Choroid plexus epithelial cell (primary cell): Measurements from ENCODE around the gene STARD8.
"Not testable (repeated sequence)": the region's sequence is repeated elsewhere in the genome, so short reads cannot be mapped to it uniquely, and the experiment has no call there.

Source experiments
- DNase-seq: peaks from one replicate; pipeline ENCODE4 v3.0.0-alpha.2; 2010; ENCODE audit warnings: low read depth
- H3K4me3 ChIP-seq: 2 replicates; pipeline ENCODE4 v1.5.1; 2011; ENCODE audit warnings: low read depth, mild to moderate bottlenecking, control low read depth, low read length, moderate library complexity
- TF ChIP-seq, protein P1 (sequence below): conservative IDR thresholded peaks from 2 replicates; pipeline ENCODE4 v1.5.1; 2011; ENCODE audit warnings: low read depth, mild to moderate bottlenecking, control low read depth, inconsistent platforms, low read length, moderate library complexity

The STARD8 gene

DNA sequence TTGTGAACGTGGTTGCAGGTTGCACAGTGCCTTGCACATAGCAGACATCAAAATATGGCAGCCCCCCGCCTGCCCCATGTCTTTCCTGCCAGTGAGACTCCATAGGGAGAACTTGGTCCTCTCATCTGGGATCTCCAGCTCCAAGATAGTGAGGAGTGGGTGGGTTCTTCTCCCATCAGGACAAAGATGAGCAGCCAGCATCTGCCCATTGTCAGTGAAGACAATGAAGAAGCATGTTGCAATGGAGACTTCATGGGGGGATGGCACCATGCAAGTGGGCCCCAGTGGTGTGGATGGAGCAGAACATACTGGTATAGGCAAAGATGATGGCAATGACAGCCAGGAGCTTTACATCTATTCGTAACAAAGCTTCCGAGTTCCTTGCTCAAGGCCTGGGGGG lies 80.2 kb downstream of the STARD8 start:
- TF ChIP-seq, protein P1, sequence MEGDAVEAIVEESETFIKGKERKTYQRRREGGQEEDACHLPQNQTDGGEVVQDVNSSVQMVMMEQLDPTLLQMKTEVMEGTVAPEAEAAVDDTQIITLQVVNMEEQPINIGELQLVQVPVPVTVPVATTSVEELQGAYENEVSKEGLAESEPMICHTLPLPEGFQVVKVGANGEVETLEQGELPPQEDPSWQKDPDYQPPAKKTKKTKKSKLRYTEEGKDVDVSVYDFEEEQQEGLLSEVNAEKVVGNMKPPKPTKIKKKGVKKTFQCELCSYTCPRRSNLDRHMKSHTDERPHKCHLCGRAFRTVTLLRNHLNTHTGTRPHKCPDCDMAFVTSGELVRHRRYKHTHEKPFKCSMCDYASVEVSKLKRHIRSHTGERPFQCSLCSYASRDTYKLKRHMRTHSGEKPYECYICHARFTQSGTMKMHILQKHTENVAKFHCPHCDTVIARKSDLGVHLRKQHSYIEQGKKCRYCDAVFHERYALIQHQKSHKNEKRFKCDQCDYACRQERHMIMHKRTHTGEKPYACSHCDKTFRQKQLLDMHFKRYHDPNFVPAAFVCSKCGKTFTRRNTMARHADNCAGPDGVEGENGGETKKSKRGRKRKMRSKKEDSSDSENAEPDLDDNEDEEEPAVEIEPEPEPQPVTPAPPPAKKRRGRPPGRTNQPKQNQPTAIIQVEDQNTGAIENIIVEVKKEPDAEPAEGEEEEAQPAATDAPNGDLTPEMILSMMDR = no peak
- no peak overlapping the region for H3K4me3 ChIP-seq
- DNase-seq = no peak

DNA sequence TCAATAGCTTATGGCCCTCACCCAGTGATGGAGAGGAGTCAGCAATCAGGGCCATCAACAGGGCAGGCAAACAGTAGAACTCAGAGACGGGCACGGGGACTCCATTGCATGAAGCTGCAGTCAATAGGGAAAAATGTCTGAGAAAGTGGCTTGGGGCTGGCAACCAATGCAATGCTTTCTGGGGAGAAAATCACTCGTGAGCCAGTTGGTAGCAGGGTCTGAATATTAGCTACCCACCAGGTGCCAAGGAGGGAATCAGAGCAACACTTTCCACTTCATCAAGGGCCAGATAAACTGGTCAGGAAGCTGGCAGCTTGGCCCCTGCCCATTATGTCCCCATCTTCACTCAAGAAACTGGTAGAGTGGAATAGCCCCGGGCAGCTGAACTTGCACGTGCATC lies 80.7 kb downstream of the STARD8 start:
- no peak for DNase-seq
- no peak overlapping the region for H3K4me3 ChIP-seq
- TF ChIP-seq, protein P1 = no peak

DNA sequence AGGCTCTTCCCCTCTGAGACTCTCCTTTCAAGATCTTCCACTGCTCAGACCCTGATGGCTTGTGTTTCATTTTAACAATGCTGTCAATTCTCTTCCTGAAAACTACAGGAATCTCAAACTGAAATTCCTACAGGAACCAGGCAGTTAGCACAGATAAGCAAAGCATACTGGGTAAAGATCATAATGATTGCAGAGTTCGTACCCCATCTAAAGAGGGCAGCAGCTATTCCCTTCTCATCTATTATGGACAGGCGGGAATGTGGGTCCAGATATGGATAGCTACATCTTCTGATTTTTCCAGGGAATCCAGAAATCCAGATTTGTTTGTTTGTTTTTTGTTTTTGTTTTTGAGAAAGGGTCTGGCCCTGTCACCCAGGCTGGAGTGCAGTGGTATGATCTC lies 83.8 kb downstream of the STARD8 start:
- DNase-seq = no peak
- TF ChIP-seq, protein P1 = no peak

DNA sequence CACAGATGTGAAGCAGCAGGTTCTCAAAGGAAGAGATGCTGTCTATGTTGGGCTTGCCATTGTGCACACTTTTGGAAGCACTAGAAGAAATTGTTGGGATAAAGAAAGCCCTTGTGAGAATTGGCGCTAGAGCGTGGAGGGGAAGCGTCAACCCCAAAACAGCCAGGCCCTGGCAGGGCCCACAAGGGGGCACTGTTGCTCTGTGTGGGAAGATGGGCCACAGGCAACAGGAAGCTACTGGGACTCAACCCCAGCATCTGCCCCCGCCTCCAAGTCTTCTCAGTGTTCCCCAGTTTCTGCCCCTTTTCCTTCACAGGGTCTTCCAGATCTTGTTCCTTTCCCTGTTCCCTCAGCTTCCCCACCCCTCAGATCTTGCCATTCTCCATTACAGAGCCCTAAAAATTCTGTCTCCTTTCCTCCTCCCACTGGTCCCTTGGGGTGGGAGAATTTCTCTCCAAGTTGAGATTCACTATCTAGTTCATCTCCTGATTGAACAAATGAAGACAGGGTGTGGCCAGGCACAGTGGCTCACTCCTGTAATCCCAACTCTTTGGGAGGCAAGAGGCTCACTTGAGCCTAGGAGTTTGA lies 85.5 kb downstream of the STARD8 start:
- peak; percentile 56 for DNase-seq
- no peak overlapping the region for H3K4me3 ChIP-seq
- TF ChIP-seq, protein P1 = peak; percentile 82

More for the DNA sequence above, 83.8 kb downstream of the STARD8 start:
- H3K4me3 ChIP-seq = no peak overlapping the region

DNA sequence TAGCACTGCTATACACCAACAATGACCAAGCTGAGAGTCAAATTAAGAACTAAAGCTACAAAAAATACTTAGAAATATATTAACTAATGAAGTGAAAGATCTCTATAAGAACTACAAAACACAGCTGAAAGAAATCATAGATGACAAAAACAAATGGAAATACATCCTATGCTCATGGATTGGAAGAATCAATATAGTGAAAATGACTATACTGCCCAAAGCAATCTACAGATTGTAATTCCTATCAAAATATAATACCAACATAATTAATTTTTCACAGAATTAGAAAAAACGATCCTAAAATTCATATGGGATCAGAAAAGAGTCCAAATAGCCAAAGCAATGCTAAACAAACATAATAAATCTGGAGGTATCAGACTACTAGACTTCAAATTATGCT lies 87.8 kb downstream of the STARD8 start:
- TF ChIP-seq, protein P1 = no peak
- H3K4me3 ChIP-seq = no peak overlapping the region

DNA sequence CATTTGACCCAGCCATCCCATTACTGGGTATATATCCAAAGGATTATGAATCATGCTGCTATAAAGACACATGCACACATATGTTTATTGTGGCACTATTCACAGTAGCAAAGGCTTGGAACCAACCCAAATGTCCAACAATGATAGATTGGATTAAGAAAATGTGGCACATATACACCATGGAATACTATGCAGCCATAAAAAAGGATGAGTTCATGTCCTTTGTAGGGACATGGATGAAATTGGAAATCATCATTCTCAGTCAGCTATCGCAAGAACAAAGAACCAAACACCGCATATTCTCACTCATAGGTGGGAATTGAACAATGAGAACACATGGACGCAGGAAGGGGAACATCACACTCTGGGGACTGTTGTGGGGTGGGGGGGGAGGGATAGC lies 94.4 kb downstream of the STARD8 start:
- not testable (repeated sequence) for DNase-seq, H3K4me3 ChIP-seq

More for the DNA sequence above, 87.8 kb downstream of the STARD8 start:
- DNase-seq = no peak

DNA sequence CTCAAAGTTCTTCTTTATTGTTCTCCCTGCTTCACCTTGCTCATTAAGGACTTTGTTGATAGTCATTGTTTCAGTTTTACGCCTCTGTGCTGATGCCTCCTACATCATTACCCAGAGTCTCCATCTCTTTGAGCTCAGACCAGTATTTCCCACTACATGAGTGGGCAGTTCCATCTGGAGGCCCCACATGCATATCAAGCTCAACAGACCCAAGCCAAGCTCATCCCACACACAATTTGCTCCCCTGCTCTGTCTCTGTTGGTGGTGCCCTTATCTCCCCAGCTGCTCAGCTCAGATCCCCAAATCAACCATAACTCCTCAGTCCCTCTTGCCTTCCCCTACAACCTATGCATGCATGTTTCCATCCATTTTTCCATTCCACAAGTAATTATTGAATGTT lies 96.3 kb downstream of the STARD8 start:
- no peak overlapping the region for H3K4me3 ChIP-seq
- DNase-seq = no peak
- TF ChIP-seq, protein P1 = no peak
